Activated CD4-positive, alpha-beta T cell treated with anti-CD3 and anti-CD28 coated beads, Interleukin-2, amount 50 U/mL, for 1 hour (primary cell): ENCODE results near the gene ATOSB.
A peak's percentile ranks its signal among the peaks of the same experiment; 100 is the strongest.

Experiments
- DNase-seq: peaks from one replicate; pipeline ENCODE4 v3.0.0-alpha.2; 2020

ATOSB gene

GRCh38 chr9:35112257-35113020, 3.2 kb downstream of the ATOSB start:
- DNase-seq = no peak

- DNase-seq = peak; percentile 96
Measured at GRCh38 chr9:35111001-35111933, 4.4 kb downstream of the ATOSB start.

DNA sequence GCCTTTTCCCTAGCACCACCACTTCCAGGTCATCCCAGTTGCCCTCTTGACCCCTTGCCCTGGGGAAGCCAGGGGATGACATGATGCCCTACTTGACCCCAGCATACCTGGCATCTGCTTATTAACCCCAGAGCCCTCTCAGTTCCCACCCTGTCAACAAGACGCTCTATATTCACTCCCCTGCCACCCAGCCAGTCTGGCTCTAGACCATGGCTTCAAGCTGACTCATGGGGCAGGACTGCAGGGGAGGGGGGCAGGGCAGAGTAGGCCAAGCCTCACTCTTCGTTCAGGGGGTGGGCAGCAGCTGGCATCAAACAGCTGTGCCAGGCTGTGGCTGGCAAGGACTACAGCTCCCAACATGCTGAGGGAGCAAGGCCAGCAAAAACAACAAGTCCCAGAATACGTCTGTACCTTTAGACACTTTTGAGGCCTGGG, 5.3 kb downstream of the ATOSB start:
- no peak for DNase-seq

DNA sequence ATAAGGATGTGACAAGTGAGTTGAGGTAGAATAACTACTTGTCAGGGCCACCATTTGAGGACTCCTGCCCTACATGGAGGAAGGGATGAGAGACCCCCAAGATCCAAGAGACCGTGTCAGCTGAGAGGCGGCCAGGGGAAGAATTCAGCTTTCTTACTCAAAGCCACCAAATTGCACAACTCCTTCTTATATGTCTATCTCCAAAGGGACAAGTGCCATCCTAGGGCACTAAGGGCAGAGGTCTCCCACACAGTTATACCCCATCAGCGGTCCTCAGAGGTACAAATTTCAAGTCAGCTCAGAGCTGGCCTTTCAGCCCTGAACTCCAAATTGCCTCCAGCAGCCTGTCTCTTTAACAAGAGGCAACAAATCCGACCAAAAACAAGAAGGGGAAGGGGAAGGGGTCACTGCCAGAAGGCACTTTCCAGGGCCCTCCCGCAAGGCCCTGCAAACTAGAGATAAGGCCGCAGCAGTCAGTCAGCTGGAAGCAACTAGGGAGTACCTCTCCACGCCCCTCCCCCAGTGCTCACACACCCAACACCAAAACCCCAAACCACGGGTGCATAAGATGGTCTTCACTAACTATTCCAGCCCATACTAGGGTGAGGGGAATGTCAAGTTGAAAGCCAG, 6.6 kb downstream of the ATOSB start:
- DNase-seq = no peak

- DNase-seq = no peak
Measured at GRCh38 chr9:35108461-35108860, 7.2 kb downstream of the ATOSB start.

- no peak for DNase-seq
Measured at GRCh38 chr9:35107297-35108290, 8.1 kb downstream of the ATOSB start.

DNA sequence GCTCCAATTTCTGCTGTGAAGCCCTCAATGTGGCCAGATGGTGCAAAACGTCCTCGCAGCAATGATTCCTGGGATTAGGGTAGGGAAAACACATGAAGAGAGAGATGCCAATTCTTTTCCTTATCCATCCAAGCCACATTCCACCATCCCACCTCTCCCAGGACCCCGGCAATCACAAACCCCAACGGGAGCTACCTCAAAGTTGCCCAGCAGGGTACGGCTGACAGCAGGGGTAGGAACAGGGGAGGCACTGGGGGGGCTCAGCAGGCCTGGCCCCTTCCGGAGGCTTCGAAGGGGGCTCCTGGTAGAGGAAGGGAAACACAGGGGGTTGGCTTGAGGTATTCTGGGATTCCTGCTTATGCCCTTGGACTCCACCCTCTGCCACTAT, 9.3 kb downstream of the ATOSB start:
- no peak for DNase-seq

DNA sequence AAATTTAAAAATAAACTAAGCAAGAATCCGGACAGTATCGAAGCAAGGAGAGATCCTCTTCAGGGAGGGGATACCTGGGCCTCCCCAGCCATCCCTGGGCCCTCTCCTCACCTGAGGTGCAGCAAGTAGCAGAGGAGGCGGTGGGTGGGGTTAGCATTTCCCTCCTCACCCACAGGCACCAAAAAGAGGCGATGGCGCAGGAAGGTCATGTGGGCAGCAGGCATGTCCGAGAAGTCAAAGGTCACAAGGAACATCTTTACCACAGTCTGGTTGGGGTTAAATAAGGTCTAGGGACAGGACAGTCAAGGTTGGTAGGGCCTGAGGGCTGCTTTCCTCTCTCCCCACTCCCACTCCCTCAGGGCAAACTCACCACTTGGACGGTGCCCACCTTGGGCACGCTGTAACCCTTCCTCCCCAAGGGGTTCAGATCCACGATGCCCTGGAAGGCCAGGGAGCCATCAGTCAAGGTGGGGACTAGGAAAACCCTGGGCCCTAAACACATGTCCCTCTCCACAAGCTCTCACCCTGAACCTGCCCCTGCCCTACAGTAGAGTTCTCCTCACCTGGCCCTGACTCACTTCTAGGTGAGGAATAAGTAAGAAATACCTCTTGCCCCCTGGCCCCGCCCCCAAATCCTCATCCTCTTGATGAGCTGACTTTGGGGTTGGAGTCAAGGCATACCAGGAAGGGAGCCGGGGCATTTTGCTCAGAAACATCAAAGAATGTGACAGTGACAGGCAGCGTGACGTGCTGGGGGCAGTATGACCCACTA, 9.9 kb downstream of the ATOSB start:
- no peak for DNase-seq

DNA sequence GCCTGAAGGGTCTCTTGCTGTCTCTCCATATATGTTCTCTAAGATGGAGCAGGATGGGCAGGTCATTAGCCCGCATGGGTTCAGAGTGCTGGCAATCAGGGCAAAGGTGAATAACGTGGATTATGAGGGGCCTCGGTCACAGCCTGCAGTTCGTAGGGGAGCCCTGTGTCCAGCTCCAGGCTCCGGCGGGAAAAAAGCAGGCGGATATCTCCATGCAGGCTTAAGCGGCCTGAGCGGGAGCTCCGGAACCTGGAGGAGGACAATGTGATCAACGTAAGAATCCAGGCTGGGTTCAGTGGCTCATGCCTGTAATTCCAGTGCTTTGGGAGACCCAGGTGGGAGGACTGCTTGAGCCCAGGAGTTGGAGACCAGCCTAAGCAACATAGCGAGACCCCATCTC, 10.5 kb downstream of the ATOSB start:
- DNase-seq = no peak

- no peak for DNase-seq
Measured at GRCh38 chr9:35104586-35104985, 11.1 kb downstream of the ATOSB start.

DNA sequence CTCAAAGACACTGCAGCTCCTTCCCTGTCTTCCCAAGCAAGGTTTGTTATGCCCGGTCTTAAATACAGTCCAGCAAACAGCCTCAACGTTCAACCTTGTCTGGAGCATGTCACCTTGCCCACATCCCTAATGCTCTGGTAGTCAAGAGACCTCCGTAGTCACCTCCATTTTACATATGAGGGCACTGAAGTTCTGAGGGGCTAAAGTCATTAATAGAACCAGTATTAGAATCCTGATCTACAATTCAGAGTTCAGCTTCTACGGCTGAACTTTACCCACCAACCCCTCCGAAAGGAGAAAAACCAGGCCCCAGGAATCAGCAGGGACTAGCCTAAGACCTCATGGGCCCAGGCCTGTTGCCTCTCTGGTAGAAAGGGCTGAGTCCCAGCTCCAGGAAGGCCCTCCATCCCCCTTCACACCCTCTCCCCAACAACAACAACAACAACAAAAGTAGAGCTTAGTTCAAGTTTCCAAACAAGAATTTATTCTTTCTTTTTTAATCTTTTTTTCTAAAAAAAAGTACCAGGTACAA, 11.9 kb downstream of the ATOSB start:
- DNase-seq = no peak

DNA sequence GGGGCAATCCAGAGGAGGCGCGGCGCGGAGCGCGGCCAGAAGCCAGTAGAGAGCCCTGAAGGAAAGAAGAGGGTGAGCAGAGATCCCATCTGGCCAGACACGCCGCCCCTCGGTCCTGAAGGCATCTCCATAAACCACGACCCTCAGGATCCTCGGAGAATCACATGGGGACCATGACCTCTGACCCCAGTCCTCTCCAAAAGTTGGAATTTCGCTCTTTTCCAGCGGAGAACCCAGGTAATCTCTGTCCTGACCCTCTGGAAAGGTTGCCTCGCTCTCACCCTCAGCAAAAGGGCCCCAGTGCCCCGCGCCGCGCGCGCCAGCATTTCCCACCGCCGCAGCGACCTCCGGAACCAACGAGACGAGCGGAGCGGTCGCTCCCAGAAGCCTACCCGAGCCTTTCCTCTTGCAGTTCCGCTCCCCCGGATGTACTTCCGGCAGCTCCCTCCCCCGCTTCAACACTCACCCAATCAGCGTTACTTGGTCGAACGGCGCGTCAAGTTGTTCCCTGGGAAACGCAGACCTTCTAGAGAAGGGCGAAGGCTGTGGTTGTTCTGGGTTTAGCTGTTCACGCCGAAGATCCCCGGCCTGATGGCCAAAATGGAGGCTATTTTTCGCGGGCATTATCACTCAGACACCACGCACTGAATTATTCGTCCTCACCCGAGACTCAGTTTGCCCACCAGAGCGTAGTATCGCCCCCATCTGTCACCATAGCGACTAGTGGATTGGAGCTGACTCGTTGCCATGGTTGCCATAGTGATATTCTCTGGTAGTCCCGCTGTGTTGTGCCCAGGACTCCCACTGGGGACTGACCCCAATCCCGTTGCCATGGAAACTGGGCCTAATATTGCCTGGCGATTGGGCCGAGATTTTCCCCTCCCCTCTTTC, 12.6 kb downstream of the ATOSB start, which contains the start of gene STOML2:
Gene STOML2, minus strand, starts transcription at position 363 of the 891 bp plus-strand sequence. Its CDS starts 37 bp downstream, at position 326.
- peak; percentile 88 for DNase-seq

- DNase-seq = no peak
Measured at GRCh38 chr9:35102465-35102768, 13.2 kb downstream of the ATOSB start.

DNA sequence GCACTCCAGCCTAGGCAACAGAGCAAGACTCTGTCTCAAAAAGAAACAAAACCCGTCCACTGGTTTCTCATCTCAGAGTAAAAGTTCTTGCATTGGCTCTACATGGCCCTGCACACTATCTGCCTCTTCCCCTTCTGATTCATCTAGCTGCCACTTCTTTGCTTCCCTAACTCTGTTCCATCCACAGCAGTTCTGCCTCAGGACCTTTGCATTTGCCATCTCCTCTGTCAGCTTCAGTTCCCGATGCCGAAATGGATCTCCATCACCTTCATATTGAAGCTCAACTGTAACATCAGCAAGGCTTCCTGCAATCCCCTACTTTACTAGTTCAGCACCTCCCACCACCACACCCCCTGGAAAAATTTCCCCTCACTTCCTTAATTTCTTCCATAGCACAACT, 18.1 kb downstream of the ATOSB start:
- DNase-seq = no peak

DNA sequence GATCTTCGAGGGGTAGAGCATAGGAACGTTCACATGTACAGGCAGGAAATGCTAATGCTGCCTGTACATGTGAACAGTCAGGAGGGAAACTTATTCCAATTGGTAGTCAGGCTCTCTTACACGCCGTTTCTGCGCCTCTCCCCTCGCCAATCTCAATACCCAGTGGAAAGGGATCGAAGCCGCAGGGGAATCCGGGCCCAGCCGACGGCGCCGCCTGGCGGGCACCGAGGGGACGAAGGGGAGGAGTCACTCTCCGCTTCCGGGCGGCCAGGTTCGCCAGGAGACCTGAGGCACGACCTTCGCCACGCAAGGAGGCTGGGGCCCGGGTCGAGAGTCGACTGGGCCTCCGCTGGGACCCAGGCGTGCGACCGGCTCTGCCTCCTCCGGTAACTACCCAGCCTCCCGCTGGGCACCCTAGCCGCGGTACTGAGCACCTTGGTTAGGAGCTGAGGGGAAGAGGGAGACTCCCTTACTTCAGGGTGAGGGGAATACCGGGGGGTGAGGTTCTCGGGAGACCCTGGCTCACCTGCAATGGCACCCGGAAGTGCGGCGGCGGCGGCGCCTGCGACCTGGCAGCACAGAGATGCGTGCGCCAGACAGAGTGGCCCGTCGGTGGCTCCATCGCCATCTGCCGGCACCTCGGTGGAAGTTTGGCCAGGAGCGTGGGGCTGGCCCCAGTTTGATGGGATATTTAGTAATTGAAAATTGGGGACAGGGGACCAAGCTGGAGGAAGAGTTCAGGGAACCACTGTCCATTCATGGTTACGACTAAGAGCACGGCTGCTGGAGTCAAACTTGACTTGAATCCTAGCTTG, 19.4 kb downstream of the ATOSB start, which contains the start of gene PIGO:
Gene PIGO, minus strand, starts transcription at position 557 of the 815 bp plus-strand sequence. CDS start 1,026 bp downstream, outside the sequence.
- DNase-seq = peak; percentile 89

DNA sequence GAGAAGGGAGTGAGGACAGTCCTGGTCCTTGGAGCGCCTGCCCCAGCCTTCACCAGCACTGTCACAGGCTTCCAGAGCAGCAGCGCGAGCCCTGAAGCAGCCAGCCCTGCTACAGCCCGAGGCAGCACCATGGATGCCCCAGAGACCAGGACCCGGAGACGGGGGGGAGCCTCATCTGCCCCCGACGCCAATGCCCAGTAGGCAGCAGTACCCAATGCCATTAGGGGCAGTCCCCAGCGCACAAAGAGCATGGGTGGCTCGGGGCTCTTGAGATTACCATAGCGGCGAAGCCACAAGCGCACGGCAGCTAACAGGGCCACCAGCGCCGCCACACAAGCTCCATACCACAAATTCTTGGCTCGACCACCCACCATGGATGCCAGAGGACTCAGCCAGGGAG, 24.1 kb downstream of the ATOSB start:
- no peak for DNase-seq

GRCh38 chr9:35089434-35089833, 26.2 kb downstream of the ATOSB start:
- DNase-seq = no peak

DNA sequence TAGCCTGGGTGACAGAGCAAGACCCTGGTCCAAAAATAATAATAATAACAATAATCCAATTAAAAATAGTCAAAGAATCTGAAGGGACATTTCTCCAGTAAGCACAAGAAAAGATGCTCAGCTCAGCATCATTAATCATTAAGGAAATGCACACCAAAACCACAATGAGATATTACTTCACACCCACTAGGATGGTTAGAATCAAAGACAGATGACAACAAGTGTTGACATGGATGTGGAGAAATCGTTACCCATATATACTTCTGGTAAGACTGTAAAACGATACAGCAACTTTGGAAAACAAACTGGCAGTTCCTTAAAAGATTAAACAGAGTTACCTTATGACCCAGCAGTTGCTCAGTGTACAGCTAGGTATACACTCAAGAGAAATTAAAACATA, 30.6 kb downstream of the ATOSB start:
- DNase-seq = no peak
